ENCODE results near the gene APLP2. TPM values are rescaled to one million over a fixed set of nuclear protein-coding genes. Genes with fewer than 3 reads are reported as not detected.

APLP2 gene
- total and polyA plus RNA-seq, 2 experiments from 2014 or later = 515 to 608 TPM

- Histone ChIP-seq H3K9me3 (ENCODE audit: low read depth) (no peaks in the 10 kb centered on the region), H3K36me3 (no peaks in the 10 kb centered on the region), H3K4me3 (no peak overlapping the region), H3K4me1 (ENCODE audit: low read depth) (no peaks in the 10 kb centered on the region), H3K27me3 (no peaks in the 10 kb centered on the region), H3K27ac (no peak overlapping the region)
- DNase-seq (ENCODE audit: low read depth in 1 of 2, low spot score in 1 of 2) = no peak
- TF ChIP-seq CTCF (IDR thresholded peaks at IDR 0.05; ENCODE audit: low read depth, low read length) = no peak
Measured at GRCh38 chr11:130054966-130055365, 14.7 kb upstream of the APLP2 start.

- H3K36me3 ChIP-seq = no peaks in the 10 kb centered on the region
- TF ChIP-seq CTCF (IDR thresholded peaks at IDR 0.05; ENCODE audit: low read depth, low read length) = no peak
- peaks cover 4% of the 10 kb centered on the region for H3K27me3 ChIP-seq
- no peaks in the 10 kb centered on the region for H3K4me1 ChIP-seq (ENCODE audit: low read depth)
- H3K4me3 ChIP-seq = no peak overlapping the region
- H3K9me3 ChIP-seq (ENCODE audit: low read depth) = no peaks in the 10 kb centered on the region
- no peak overlapping the region for H3K27ac ChIP-seq
- peak in 1 of 2 donors; percentile 58 for DNase-seq (ENCODE audit: low read depth in 1 of 2, low spot score in 1 of 2)
Measured at GRCh38 chr11:130055617-130056016, 14.1 kb upstream of the APLP2 start.

GRCh38 chr11:130061017-130061416 is 8.7 kb upstream of the APLP2 start:
- no peak overlapping the region for H3K4me3 ChIP-seq
- no peaks in the 10 kb centered on the region for H3K9me3 ChIP-seq (ENCODE audit: low read depth)
- no peak for DNase-seq (ENCODE audit: low read depth in 1 of 2, low spot score in 1 of 2)
- H3K27me3 ChIP-seq = peaks cover 4% of the 10 kb centered on the region
- H3K36me3 ChIP-seq = no peaks in the 10 kb centered on the region
- no peaks in the 10 kb centered on the region for H3K4me1 ChIP-seq (ENCODE audit: low read depth)
- no peak overlapping the region for H3K27ac ChIP-seq
- TF ChIP-seq CTCF (IDR thresholded peaks at IDR 0.05; ENCODE audit: low read depth, low read length) = no peak

GRCh38 chr11:130062026-130062425 is 7.7 kb upstream of the APLP2 start:
- Histone ChIP-seq H3K27me3 (peaks cover 4% of the 10 kb centered on the region), H3K27ac (no peak overlapping the region), H3K9me3 (ENCODE audit: low read depth) (no peaks in the 10 kb centered on the region), H3K4me1 (ENCODE audit: low read depth) (no peaks in the 10 kb centered on the region), H3K4me3 (no peak overlapping the region), H3K36me3 (no peaks in the 10 kb centered on the region)
- no peak for DNase-seq (ENCODE audit: low read depth in 1 of 2, low spot score in 1 of 2)
- no peak for TF ChIP-seq CTCF (IDR thresholded peaks at IDR 0.05; ENCODE audit: low read depth, low read length)

- Histone ChIP-seq H3K9me3 (ENCODE audit: low read depth) (no peaks in the 10 kb centered on the region), H3K4me3 (no peak overlapping the region), H3K27me3 (peaks cover 4% of the 10 kb centered on the region), H3K27ac (no peak overlapping the region), H3K4me1 (ENCODE audit: low read depth) (no peaks in the 10 kb centered on the region), H3K36me3 (no peaks in the 10 kb centered on the region)
- DNase-seq (ENCODE audit: low read depth in 1 of 2, low spot score in 1 of 2) = no peak
- no peak for TF ChIP-seq CTCF (IDR thresholded peaks at IDR 0.05; ENCODE audit: low read depth, low read length)
Measured at GRCh38 chr11:130063451-130063850, 6.2 kb upstream of the APLP2 start.

GRCh38 chr11:130064596-130064995 is 5.1 kb upstream of the APLP2 start:
- Histone ChIP-seq H3K9me3 (ENCODE audit: low read depth) (no peaks in the 10 kb centered on the region), H3K27me3 (peaks cover 4% of the 10 kb centered on the region), H3K36me3 (no peaks in the 10 kb centered on the region), H3K4me3 (no peak overlapping the region), H3K27ac (no peak overlapping the region), H3K4me1 (ENCODE audit: low read depth) (no peaks in the 10 kb centered on the region)
- TF ChIP-seq CTCF (IDR thresholded peaks at IDR 0.05; ENCODE audit: low read depth, low read length) = no peak
- no peak for DNase-seq (ENCODE audit: low read depth in 1 of 2, low spot score in 1 of 2)

Measured in cardiac muscle cell (in vitro differentiated cells and primary cell).